ENCODE measurements around the gene GTF2IRD1. TPM values are rescaled to one million over a fixed set of nuclear protein-coding genes. Genes with fewer than 3 reads are reported as not detected.
"Not testable (repeated sequence)": the region's sequence is repeated elsewhere in the genome, so short reads cannot be mapped to it uniquely, and the experiment has no call there.

GTF2IRD1 gene
- total RNA-seq, 4 donors from 2014 or later: 42.9 to 109 (median 77.0) TPM

- no peak for TF ChIP-seq POLR2A (IDR thresholded peaks at IDR 0.05)
- no peak for TF ChIP-seq CTCF (IDR thresholded peaks at IDR 0.05 in 4 of 5, conservative IDR thresholded peaks at IDR 0.05 in 1 of 5)
- Histone ChIP-seq H3K27me3 (no peaks in the 10 kb centered on the region), H3K36me3 (peaks cover 0 to 60% of the 10 kb centered on the region in 2 donors), H3K27ac (peak overlapping the region; percentile 78 to 91 (median 86)), H3K4me3 (no peak overlapping the region), H3K9me3 (no peaks in the 10 kb centered on the region), H3K4me1 (peaks cover 8 to 14% of the 10 kb centered on the region in 2 donors)
- ATAC-seq (no peak), DNase-seq (no peak)
- intact Hi-C loops (cut with DNase I; ENCODE audit: low total_unique reads): no loop called here
- in situ Hi-C loops (cut with MboI; ENCODE audit: low sequenced_read_pairs in 4 of 4): loop anchor here in 1 of 4 donors (25.0 kb wide), 1 partner anchor 99 kb away; no protein-coding TSS in a partner anchor
Observed at GRCh38 chr7:74535951-74536356, 82.2 kb downstream of the GTF2IRD1 start.

- intact Hi-C loops (cut with DNase I; ENCODE audit: low total_unique reads); ATAC-seq; H3K4me3 ChIP-seq; H3K9me3 ChIP-seq; H3K27me3 ChIP-seq; DNase-seq; H3K4me1 ChIP-seq: not testable (repeated sequence)
- H3K36me3 ChIP-seq: peaks cover 0 to 63% of the 10 kb centered on the region in 2 donors
- in situ Hi-C loops (cut with MboI; ENCODE audit: low sequenced_read_pairs in 4 of 4): loop anchor here in 1 of 4 donors (25.0 kb wide), 1 partner anchor 105 kb away; no protein-coding TSS in a partner anchor
- peak overlapping the region; percentile 26 to 70 (median 53) for H3K27ac ChIP-seq
Observed at GRCh38 chr7:74541937-74542336, 88.2 kb downstream of the GTF2IRD1 start.

GRCh38 chr7:74542558-74543117 is 88.9 kb downstream of the GTF2IRD1 start:
- intact Hi-C loops (cut with DNase I; ENCODE audit: low total_unique reads): no loop called here
- ATAC-seq: peak; percentile 41 to 66
- Histone ChIP-seq H3K4me3 (no peak overlapping the region), H3K27ac (peak overlapping the region; percentile 26 to 70 (median 53)), H3K9me3 (no peaks in the 10 kb centered on the region), H3K4me1 (peaks cover 4 to 7% of the 10 kb centered on the region in 2 donors), H3K27me3 (no peaks in the 10 kb centered on the region), H3K36me3 (peaks cover 0 to 63% of the 10 kb centered on the region in 2 donors)
- in situ Hi-C loops (cut with MboI; ENCODE audit: low sequenced_read_pairs in 4 of 4): loop anchor here in 1 of 4 donors (25.0 kb wide), 1 partner anchor 105 kb away; no protein-coding TSS in a partner anchor
- peak; percentile 23 to 63 for DNase-seq
- TF ChIP-seq POLR2A (IDR thresholded peaks at IDR 0.05) (no peak), CTCF (IDR thresholded peaks at IDR 0.05 in 4 of 5, conservative IDR thresholded peaks at IDR 0.05 in 1 of 5) (no peak)

- DNase-seq (peak in 1 of 2 donors; percentile 50), ATAC-seq (peak in 1 of 2 donors; percentile 55)
- in situ Hi-C loops (cut with MboI; ENCODE audit: low sequenced_read_pairs in 4 of 4): loop anchor here in 1 of 4 donors (25.0 kb wide), 1 partner anchor 108 kb away; no protein-coding TSS in a partner anchor
- H3K27me3 ChIP-seq: no peaks in the 10 kb centered on the region
- no peaks in the 10 kb centered on the region for H3K9me3 ChIP-seq
- TF ChIP-seq POLR2A (IDR thresholded peaks at IDR 0.05): no peak
- peak in 4 of 5 experiments; percentile 38 to 49 (median 43) for TF ChIP-seq CTCF (IDR thresholded peaks at IDR 0.05 in 4 of 5, conservative IDR thresholded peaks at IDR 0.05 in 1 of 5)
- intact Hi-C loops (cut with DNase I; ENCODE audit: low total_unique reads): no loop called here
- peaks cover 0 to 56% of the 10 kb centered on the region in 2 donors for H3K36me3 ChIP-seq
- peaks cover 4 to 7% of the 10 kb centered on the region in 2 donors for H3K4me1 ChIP-seq
- H3K4me3 ChIP-seq: no peak overlapping the region
- peak overlapping the region in 1 of 4 donors; percentile 46 for H3K27ac ChIP-seq
Observed at GRCh38 chr7:74544706-74545469, 91.2 kb downstream of the GTF2IRD1 start.

GRCh38 chr7:74545921-74546320 is 92.2 kb downstream of the GTF2IRD1 start:
- H3K27me3 ChIP-seq: no peaks in the 10 kb centered on the region
- in situ Hi-C loops (cut with MboI; ENCODE audit: low sequenced_read_pairs in 4 of 4) (loop anchor here in 1 of 4 donors (25.0 kb wide), 1 partner anchor 109 kb away; no protein-coding TSS in a partner anchor), intact Hi-C loops (cut with DNase I; ENCODE audit: low total_unique reads) (no loop called here)
- DNase-seq (no peak), ATAC-seq (no peak)
- no peak overlapping the region for H3K4me3 ChIP-seq
- peak overlapping the region in 1 of 4 donors; percentile 46 for H3K27ac ChIP-seq
- H3K36me3 ChIP-seq: peaks cover 0 to 48% of the 10 kb centered on the region in 2 donors
- TF ChIP-seq CTCF (IDR thresholded peaks at IDR 0.05 in 4 of 5, conservative IDR thresholded peaks at IDR 0.05 in 1 of 5) (no peak), POLR2A (IDR thresholded peaks at IDR 0.05) (no peak)
- H3K4me1 ChIP-seq: peaks cover 4 to 7% of the 10 kb centered on the region in 2 donors
- no peaks in the 10 kb centered on the region for H3K9me3 ChIP-seq

Measured in gastrocnemius medialis (tissue), 4 donors.